Retinal pigment epithelial cell (primary cell): ENCODE data around the gene PAX3.

Experiments used
- DNase-seq: peaks from one replicate; pipeline ENCODE4 v3.0.0-alpha.2; 2010; ENCODE audit warnings: low read depth
- H3K4me3 ChIP-seq: 2 replicates; pipeline ENCODE4 v1.5.1; 2011; ENCODE audit warnings: mild to moderate bottlenecking, low read length, control low read depth, moderate library complexity
- TF ChIP-seq, protein P1 (sequence below): conservative IDR thresholded peaks from 2 replicates; pipeline ENCODE4 v1.5.1; 2011; ENCODE audit warnings: low read depth, low read length, control low read depth, inconsistent platforms

Gene PAX3

DNA sequence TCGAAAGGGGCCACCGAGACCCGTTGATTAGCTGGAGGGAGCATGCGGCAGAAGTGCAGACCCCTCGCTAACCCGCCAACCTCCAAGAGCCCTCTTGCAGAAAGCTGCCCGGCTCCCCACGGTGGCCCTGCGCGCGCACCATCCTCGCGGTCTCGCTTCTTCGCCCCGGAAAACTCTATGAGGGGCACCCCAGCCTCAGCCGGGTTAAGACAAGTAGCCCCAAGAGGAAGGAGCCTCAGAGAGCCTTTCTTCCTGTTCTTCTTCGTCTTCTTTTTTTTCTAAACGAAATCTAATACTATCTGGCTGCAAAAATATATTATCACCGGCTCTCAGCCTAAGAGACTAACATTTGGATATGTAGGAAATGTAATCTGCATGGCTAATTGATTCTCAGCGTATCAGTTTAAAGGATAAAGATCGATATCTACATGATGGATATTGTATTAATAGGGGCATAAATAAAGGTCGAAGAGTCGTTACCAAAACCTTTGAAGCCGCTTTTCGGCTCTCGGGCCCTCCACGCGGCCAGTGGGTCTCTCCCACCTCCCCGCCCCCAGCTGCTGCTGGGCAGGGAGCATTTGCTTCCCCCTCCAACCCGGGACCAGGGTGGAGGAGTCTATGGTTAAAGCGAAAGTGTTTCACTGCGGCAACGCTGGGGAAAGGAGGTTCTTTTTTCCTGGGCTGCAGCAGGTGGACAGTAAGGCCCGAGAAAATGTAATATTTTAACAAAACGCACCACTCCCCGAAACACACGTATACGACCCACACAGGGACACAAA lies 6.1 kb upstream of the PAX3 start:
- DNase-seq, result no peak
- H3K4me3 ChIP-seq, result no peak overlapping the region
- TF ChIP-seq, protein P1, sequence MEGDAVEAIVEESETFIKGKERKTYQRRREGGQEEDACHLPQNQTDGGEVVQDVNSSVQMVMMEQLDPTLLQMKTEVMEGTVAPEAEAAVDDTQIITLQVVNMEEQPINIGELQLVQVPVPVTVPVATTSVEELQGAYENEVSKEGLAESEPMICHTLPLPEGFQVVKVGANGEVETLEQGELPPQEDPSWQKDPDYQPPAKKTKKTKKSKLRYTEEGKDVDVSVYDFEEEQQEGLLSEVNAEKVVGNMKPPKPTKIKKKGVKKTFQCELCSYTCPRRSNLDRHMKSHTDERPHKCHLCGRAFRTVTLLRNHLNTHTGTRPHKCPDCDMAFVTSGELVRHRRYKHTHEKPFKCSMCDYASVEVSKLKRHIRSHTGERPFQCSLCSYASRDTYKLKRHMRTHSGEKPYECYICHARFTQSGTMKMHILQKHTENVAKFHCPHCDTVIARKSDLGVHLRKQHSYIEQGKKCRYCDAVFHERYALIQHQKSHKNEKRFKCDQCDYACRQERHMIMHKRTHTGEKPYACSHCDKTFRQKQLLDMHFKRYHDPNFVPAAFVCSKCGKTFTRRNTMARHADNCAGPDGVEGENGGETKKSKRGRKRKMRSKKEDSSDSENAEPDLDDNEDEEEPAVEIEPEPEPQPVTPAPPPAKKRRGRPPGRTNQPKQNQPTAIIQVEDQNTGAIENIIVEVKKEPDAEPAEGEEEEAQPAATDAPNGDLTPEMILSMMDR, result no peak

DNA sequence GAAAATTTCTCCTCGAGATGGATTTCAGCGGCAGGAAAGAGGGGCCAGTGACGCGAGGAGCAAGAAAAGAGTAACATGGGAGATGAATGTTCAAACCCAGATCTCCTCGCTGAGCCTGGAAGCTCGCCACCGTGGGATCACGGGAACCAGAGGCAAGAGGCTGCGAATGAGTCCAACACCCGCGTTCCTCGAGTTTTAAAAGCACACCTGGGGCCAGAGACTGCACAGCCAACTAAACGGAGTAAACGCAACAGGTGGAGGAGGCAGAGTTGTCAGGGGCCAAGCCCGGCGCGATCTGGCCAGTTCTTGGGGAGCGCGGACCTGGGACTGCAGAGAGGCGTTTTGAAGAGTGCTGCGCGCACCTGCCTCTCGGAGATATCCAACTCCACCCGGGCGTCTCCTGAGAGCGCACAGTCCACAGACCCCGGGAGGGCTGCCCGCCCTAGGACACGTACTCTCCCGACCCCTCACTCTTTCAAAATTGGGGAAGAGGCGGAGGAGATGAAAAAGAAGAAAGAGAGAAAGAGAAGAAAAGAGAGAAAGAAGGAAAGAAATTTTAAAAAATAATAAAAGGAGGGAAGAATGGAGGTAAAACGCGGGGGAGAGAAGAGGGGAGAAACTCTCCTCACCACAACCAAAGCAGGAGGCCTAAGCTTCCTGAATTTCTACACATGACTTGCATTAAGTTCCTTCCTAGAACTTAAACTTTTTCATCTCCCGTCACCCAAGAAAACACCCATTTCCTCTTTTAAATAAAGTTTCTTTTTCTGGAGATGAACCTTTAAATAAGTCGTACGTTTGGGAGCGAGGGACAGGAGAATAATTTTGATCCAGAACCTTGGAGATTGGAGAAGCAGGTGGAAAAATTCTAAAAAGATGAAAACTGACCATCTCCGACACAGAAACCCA lies 5.3 kb upstream of the PAX3 start:
- H3K4me3 ChIP-seq, result no peak overlapping the region
- TF ChIP-seq, protein P1, result no peak
- DNase-seq, result no peak

DNA sequence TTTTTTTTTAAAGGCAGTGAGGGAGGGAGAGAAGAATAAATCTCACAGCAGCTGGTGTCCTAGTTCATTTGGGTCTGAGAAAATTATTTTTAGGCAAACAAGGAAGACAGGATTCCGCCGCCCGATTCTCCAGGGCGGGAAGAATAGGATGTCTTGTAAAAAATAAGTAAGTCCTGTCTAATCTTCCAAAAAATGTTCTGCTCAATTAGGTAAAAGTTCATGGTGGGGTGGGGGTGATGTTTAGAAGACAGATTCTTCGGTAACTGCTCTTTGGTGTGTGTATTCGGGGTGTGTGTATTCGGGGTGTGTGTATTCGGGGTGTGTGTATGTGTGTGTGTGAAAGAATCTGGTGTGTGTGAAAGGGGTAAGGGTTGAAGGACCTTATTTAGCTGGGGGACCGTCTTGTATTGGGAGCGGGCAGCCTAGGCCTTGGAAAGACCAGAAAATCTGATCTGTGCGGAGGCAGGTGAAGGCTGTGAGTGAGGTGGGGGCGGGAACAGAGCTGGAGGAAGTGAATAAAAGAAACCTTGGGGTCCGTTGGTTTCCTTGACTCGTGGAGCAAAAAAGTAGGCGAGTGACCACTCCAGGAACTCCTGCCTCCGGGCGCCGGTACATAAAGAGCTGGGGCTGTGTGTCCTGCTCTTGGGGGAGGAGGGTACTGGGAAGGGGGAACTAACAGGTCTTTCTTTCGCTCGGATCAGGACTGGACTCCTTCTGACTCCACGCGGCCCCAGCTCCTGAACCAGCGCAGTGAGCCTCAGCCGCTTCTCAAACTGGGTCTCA lies 4.4 kb upstream of the PAX3 start:
- TF ChIP-seq, protein P1, result no peak
- no peak overlapping the region for H3K4me3 ChIP-seq
- DNase-seq, result no peak

DNA sequence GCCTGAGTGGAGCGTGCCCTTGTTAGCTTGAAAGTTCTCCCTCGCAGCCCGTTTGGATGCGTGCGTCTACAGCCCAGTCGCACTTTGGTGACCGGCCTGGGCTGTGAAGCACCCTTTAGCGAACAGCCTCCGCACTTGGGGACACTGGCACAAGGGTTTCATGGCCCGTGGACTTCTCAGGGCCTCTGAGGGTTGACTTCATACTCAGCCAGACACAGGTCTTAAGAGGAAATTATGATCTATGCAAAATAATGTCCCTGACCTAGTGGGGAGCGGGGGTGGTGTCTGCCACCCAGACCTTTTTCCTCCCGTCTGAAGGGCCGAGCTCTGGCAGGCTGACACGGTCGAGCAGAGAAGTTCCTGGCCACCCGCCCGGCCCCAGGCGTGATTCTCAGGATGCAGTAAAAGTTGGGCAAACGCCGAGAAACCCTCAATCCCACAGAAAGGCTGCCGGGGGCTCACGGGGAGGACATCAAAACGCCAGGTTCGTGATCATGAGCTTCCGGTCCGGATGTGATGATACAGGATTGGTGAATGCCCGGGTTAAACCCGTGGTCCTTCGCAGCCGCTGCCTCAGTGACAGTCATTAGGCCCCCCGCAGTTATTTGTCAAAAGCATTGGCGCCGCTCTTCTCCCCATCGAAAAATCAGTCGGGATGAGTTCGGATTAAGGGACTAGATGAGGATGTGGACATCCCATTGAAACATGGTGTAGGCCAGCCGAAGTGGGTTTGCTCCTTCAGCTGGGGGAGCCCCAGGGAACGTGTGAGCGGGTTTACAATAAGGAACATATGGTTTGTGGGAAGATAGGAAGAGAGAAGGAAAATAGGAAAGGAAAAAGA lies 3.6 kb upstream of the PAX3 start:
- no peak overlapping the region for H3K4me3 ChIP-seq
- no peak for DNase-seq
- TF ChIP-seq, protein P1, result no peak

DNA sequence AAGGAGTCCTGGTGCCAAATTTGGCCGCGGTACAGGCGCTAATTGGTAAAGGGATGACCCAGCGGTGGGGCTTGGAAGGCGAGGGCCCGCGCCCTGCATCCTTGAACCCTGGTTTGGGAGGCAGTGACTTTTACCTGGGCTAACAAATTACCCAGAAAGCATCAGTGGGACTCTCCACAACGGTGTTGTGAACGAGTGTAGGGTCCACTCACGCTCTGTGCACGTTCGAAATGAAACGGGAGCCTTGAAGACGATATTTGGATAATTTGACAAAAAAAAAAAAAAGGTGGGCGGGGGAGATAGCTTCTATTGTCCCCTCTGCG lies 3.0 kb upstream of the PAX3 start:
- TF ChIP-seq, protein P1, result no peak
- no peak overlapping the region for H3K4me3 ChIP-seq
- DNase-seq, result no peak

DNA sequence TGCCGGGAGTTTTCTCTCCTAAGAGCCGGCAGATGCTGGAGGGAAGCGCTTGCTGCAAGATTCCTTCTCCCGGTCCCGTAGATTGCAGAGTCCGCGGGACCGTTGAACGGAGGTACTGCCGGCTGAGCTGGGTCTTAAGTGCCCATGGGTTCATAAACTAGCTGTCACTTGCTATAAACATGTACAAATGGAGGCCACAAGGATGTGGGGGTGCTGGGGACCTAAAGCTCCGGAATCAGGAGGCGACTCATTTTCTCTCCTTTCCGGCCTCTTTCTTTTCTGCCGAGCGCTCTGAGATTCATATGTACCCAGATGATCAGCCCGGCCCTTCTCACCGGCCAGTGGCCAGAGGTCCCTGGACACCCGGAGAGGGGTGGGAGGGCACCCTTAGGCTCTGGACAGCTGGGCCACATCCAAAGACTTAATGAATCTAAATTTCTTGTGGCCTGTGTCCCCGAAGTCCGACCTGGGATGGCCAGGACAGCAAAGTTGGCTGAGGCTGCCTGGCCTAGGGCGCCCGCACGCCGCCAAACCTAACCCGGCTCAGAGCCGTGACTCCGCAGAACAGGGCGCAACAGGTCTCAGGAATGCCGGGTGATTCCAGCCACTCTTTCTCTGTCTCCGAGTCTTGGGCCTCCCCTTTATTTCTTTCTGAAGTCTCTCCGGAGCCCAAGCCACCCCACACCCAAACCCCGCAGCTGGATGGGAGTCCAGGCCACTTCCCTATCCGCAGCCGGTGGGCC lies 2.4 kb upstream of the PAX3 start:
- DNase-seq, result no peak
- TF ChIP-seq, protein P1, result no peak
- no peak overlapping the region for H3K4me3 ChIP-seq
